Skin of body (tissue), 2 donors: Measurements from ENCODE around the gene DPYSL3. TPM values are rescaled to one million over a fixed set of nuclear protein-coding genes. Genes with fewer than 3 reads are reported as not detected.
"Not testable (repeated sequence)": the region's sequence is repeated elsewhere in the genome, so short reads cannot be mapped to it uniquely, and the experiment has no call there.

ENCODE experiments used
- DNase-seq: peaks from one replicate; lab custom pipeline; 2025; lab: John Stamatoyannopoulos, UW
- total RNA-seq: library from RNA; depleted of rRNA; stranded (reverse); fragments of >200 nt; gene quantifications from one replicate; pipeline ENCODE4 v1.2.3, GENCODE V29; 2014

The DPYSL3 gene
- total RNA-seq, result 71.4 TPM

- peak; percentile 35 for DNase-seq
These were observed at the start of gene DPYSL3 for GRCh38 chr5:147509710-147510651. Gene DPYSL3 (minus strand): TSS chr5:147510068. CDS start chr5:147509858, 210 bp downstream.

- no peak for DNase-seq
These were observed 49.0 kb upstream of the DPYSL3 start for GRCh38 chr5:147558826-147559225.

- no peak for DNase-seq
These were observed 48.2 kb upstream of the DPYSL3 start for GRCh38 chr5:147557876-147558745.

- DNase-seq, result no peak
These were observed 45.3 kb upstream of the DPYSL3 start for GRCh38 chr5:147555176-147555575.

- peak; percentile 97 for DNase-seq
These were observed 44.5 kb upstream of the DPYSL3 start for GRCh38 chr5:147554261-147554817.

DNA sequence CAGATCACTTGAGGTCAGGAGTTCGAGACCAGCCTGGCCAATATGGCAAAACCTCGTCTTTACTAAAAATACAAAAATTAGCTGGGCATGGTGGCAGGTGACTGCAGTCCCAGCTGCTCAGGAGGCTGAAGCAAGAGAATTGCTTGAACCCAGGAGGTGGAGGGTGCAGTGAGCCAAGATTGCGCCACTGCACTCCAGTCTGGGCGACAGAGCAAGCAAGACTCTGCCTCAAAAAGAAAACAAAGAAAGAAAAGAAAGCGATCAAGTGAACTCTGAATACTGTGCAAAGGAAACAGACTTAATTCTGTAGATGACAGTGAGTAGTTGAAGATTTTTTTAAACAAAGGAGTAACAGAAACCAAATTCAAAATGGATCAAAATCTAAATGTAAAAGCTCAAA is 43.9 kb upstream of the DPYSL3 start:
- not testable (repeated sequence) for DNase-seq

GRCh38 chr5:147552897-147553296 is 43.0 kb upstream of the DPYSL3 start:
- peak; percentile 52 for DNase-seq

- no peak for DNase-seq
These were observed 41.8 kb upstream of the DPYSL3 start for GRCh38 chr5:147551677-147552076.

- no peak for DNase-seq
These were observed 37.9 kb upstream of the DPYSL3 start for GRCh38 chr5:147547730-147548129.

DNA sequence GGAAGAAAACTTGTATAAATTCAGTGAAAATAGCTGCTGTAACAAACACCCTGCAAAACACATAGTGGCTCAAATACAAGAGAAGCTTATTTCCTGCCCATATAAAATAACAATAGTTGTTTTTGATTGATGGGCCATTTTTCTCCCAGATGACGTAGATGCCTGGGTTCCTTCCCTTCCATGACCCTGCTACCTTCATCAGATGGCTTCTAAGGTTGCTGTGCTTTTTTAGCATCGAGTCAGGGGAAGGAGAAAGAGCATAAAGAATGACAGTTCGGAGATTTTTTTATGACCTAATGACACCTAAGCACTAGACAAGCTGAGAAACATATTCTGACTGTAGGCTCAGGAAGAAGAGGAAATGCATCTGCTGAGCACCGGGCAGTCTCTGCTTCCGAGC is 34.7 kb upstream of the DPYSL3 start:
- DNase-seq, result no peak

DNA sequence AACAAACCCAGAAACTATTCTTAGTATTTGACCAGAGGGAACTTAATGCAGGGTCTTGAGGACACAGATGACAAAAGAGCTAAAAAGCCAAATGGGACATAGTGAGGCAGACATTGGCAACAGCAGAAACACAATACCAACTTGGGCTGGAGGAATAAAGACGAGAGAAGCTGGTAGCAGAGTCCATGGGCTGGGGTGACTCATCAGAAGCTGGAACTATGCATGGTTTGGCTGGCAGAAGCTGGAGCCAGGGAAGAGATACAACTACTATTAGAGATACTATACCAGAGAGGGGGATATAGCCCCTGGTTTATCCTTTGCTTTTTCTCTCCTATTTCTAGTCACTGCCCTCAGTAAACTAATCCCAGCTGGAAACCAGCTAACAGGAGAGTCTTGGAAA is 29.2 kb upstream of the DPYSL3 start:
- DNase-seq, result no peak

- DNase-seq, result no peak
These were observed 28.4 kb upstream of the DPYSL3 start for GRCh38 chr5:147538236-147538635.

- DNase-seq, result peak; percentile 86
These were observed 24.5 kb upstream of the DPYSL3 start for GRCh38 chr5:147534172-147534951.

- DNase-seq, result no peak
These were observed 22.3 kb upstream of the DPYSL3 start for GRCh38 chr5:147532156-147532555.

- DNase-seq, result no peak
These were observed 20.9 kb upstream of the DPYSL3 start for GRCh38 chr5:147530530-147531389.

DNA sequence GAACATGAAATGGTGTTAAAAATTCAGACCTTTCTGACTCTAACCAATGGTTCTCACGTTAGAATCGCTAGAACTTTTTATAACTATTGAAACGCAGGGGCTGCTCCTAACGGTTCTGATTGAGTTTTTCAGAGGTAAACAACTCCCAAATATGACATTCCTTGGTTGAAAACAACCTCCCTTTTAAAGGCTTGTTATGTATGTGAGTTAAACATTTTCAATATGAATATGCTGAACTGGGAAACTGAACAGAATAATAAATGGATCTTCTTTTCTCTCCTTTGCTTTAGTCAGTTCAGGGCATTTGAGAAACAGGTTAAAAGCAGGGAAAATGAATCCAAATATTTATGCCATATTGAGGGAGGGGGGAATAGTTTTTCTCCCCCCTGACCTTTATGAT is 13.2 kb upstream of the DPYSL3 start:
- DNase-seq, result no peak

DNA sequence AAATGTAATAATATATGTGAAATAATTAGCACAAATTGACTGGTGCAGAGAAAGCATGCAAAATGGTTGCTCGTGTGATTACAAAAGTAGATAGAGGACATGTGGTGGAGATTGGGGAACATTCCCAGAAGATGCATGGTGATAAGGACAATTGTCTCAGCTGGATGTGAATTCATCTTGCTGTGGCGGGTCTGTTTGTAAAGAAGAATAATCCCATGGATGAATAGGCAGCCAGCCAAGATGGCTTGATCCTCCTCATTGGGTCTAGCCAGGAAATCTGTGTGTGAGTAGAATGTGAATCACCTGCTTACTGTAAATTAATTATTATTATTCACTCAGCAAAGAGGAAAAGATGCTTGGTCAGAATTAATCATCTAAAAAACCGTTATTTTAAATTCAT is 12.6 kb upstream of the DPYSL3 start:
- no peak for DNase-seq

DNA sequence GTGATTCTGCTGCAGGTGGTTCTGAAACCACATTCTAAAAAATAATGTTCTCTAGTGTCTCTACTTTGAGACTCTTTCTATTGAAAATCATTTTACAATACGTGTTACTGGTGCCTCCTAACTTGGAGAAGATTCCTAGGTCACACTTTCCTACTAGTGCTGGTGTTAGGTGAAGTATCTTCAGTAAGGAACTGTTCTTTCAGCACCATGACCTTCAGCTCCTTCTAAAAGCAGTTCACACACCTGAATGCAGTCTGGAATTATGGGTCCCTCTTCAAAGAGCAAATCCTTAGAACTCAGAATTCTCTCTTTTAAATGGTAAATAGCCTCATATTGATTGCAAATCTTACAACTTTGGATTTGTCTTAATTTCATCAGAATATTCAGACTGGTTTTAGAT is 10.6 kb upstream of the DPYSL3 start:
- DNase-seq, result no peak

- DNase-seq, result no peak
These were observed 9.5 kb upstream of the DPYSL3 start for GRCh38 chr5:147519380-147519779.

- DNase-seq, result no peak
These were observed 7.5 kb upstream of the DPYSL3 start for GRCh38 chr5:147517383-147517782.
